ENCODE measurements around the gene GMEB2.

GRCh38 chr20:63544958-63545516, 81.9 kb downstream of the GMEB2 start:
- TF ChIP-seq, protein P1, sequence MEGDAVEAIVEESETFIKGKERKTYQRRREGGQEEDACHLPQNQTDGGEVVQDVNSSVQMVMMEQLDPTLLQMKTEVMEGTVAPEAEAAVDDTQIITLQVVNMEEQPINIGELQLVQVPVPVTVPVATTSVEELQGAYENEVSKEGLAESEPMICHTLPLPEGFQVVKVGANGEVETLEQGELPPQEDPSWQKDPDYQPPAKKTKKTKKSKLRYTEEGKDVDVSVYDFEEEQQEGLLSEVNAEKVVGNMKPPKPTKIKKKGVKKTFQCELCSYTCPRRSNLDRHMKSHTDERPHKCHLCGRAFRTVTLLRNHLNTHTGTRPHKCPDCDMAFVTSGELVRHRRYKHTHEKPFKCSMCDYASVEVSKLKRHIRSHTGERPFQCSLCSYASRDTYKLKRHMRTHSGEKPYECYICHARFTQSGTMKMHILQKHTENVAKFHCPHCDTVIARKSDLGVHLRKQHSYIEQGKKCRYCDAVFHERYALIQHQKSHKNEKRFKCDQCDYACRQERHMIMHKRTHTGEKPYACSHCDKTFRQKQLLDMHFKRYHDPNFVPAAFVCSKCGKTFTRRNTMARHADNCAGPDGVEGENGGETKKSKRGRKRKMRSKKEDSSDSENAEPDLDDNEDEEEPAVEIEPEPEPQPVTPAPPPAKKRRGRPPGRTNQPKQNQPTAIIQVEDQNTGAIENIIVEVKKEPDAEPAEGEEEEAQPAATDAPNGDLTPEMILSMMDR (IDR thresholded peaks at IDR 0.05; ENCODE audit: low read depth, low read length) = no peak
- no peak for TF ChIP-seq POLR2A (IDR thresholded peaks at IDR 0.05; ENCODE audit: extremely low read depth, insufficient read length)
- TF ChIP-seq, protein P2, sequence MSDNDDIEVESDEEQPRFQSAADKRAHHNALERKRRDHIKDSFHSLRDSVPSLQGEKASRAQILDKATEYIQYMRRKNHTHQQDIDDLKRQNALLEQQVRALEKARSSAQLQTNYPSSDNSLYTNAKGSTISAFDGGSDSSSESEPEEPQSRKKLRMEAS (IDR thresholded peaks at IDR 0.05; ENCODE audit: low read depth, low read length) = no peak
